IPS DF 19.7 (cell line): ENCODE results near the gene PEX26.
A peak's percentile ranks its signal among the peaks of the same experiment; 100 is the strongest.
"Not testable (repeated sequence)": the region's sequence is repeated elsewhere in the genome, so short reads cannot be mapped to it uniquely, and the experiment has no call there.

Experiments
- DNase-seq: peaks from one replicate; pipeline ENCODE4 v3.0.0-alpha.2; 2013; ENCODE audit warnings: low read depth, low spot score

Gene PEX26

DNA sequence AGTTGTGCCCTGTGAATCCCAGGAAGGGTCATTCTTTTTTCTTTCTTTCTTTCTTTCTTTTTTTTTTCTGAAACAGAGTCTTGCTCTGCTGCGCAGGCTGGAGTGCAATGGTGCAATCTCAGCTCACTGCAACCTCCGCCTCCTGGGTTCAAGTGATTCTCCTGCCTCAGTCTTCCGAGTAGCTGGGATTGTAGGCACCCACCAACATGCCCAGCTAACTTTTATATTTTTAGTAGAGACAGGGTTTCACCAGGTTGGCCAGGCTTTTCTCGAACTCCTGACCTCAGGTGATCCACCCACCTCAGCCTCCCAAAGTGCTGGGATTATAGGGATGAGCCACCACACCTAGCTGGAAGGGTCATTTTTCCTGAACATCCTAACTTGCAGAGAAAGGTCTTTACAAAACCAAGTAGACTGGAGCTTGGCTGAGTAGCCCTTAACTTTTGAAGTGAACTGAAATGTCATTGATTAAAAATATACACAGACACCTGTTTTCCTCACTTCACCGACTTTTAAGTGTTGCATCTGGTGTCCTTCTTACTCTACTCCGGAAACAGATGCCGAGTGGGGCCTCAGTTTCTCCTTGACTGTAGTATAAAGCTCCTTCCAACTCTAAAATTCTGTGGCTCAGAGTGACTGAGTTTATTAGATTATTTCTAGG is 6.4 kb upstream of the PEX26 start:
- DNase-seq: not testable (repeated sequence)

DNA sequence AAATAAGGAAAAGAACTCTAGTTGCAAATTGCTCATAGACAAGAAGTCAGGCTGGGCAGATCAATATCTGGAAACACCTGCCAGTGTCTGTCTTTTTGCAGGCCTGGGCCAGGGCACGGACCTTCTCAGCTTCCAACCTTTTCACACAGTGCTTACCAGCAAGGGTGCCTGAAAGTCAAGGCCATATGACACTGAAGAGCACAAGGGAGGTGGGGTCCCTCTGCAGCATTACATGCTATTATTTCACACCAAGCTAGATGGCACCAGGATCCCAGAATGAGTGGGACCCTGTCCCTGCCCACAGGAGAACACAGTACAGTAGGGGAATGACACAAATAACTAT is 5.9 kb upstream of the PEX26 start:
- no peak for DNase-seq

DNA sequence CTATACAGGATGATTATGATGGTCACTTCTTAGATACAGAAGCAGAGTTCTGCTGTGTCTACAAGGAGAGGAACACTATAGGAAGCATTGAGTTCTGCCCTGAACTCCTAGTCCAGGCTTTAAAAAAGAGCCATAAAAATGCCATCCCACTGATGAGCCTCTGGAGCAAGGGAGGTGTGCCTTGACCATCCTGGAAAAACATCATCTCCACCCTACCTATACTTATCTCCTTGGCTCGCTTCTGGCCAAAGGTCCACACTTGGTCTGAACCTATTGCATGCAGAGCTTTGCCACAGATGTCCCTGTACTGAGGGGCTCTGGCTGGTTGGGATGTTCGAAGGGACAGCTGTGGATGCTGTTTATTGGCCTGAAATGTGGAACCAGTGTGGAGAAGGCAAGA is 4.3 kb upstream of the PEX26 start:
- no peak for DNase-seq

DNA sequence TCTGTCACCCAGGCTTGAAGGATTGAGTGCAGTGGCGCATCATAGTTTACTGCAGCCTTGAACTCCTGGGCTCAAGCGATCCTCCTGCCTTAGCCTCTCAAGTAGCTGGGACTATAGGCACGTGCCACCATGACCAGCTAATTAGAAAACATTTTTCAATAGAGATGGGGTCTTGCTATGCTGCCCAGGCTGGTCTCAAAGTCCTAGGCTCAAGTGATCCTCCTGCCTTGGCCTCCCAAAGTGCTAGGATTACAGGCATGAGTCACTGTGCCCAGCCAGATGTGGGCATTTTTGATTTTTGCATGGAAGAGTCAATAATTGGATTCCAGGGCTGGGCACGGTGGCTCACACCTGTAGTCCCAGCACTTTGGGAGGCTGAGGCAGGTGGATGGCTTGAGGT is 3.9 kb upstream of the PEX26 start:
- DNase-seq: not testable (repeated sequence)

DNA sequence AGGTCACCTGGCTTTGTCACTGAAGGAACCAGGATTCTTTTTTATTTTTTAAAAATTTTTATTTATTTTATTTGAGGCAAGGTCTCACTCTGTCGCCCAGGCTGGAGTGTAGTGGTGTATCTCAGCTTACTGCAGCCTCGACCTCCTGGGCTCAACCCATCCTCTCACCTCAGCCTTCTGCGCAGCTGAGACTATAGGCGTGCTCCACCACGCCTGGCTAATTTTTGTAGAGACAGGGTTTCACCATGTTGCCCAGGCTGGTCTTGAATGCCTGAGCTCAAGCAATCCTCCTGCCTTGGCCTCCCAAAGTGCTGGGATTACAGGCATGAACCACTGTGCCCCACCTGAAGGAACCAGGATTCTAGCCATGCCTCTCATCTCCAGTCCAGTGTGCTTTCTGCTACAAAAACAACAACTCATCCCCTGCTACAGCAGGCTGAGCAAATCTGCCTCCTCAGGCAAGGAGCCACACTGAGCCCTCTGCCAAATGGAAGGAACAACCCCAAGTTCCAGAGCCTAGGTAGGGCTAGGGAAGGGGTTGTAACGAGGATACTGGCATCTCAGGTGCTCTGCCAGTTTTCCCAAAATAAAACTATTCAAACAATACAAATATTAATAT is 2.6 kb upstream of the PEX26 start:
- no peak for DNase-seq

DNA sequence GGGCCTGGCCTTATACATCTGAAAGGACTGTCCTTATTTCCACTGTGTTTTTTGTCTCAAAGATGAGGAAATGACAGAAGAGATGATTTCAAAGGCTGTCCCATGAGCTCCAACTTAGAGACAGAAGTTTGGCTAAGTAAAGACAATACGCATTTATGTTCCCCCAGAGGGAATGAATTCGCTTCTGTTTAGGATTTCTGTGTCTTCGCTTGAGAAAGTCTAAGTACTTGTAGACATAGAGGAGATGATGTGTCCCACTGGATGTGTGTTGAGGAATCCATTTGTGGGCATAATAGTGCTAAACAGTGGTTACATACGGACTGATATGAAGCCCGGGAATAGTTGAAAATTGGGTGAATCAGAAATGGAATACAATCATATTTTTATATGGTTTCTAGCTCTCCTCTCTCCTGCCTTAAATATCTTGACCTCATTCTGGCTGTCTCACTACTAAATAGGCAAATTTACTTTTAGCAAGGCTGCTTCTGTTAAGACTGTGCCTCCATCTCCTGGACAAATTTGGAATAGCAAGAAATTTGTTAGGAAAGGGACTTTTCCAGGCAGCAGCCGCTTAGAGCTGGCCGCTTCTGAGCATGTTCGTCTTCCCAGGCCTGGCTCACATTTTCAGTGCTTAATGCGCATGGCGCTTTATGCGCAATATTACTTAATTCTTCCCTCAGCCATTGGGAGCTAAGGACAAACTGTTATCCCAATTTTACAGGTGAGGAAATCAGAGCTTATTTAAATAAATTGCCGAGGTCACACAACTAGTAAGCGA is 1.9 kb upstream of the PEX26 start:
- DNase-seq: peak; percentile 35

DNA sequence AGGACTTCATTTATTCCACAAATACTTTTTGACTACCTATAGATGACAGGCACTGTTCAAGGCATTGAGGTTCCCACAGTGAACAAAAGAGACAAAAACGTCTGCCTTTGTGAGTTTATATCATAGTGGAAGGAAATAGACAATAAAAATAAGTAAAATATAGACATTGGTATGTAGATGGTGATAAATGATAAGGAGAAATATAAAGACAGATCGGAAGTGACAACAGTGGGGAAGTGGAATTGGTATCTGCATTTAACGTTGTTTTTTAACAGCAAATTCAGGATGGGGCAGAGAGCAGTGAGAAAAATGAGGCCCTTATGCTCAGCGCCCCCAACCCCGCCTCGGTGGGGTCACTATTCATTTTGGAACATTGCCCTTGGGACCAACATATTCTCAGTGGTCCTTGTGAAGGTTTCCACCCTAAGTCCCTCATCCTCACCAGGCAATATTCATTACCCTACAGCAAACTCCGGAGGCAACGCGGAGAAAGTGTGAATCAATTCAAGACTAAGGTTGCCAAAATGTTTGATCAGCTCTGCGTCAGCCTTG is 627 bp upstream of the PEX26 start:
- no peak for DNase-seq

DNA sequence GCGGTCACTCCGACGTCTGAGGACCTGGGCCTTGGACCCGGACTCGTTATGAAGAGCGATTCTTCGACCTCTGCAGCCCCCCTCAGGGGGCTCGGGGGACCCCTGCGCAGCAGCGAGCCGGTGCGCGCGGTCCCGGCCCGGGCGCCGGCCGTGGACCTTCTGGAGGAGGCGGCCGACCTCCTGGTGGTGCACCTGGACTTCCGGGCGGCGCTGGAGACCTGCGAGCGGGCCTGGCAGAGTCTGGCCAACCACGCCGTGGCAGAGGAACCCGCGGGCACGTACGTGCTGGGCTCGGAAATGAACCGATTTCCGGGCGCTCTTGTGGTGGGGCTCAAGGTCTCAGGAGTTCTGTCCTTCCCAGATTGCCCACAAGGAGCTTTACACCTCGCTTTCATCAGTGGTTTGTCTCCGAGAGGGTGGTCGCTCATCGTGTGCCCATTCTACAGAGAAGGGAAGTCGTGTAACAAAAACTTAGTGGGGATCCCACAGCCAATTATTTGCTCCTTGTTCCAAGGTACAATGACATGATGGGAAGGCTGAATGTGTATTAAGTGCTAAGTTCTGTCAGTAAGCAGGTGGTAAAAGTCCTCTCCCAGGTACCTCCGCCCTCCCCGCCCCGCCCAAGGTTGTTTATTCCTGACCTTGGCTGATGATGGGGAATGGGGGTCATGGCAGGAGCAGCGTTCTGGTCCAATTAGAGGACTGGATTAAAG is 695 bp downstream of the PEX26 start:
- DNase-seq: no peak

DNA sequence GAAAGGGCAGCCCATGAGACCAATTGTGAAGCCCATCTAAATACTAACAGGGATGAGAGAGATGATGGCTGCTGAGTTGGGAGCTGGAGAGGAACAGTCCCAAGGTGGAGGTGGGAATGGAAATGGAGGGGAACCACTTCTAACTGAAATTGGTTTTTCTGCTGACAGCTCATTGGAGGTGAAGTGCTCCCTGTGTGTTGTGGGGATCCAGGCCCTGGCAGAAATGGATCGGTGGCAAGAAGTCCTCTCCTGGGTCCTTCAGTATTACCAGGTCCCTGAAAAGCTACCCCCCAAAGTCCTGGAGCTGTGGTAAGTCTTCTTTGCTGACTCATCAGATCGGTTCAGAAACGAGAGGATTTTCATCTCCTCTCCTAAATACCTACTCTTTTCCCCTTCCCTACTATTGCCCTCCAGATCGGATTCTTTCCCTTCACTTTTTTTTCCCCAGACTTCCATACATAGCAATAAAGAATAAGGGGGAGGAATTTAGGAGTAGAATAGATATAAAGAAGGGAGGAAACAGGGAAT is 2.0 kb downstream of the PEX26 start:
- no peak for DNase-seq

DNA sequence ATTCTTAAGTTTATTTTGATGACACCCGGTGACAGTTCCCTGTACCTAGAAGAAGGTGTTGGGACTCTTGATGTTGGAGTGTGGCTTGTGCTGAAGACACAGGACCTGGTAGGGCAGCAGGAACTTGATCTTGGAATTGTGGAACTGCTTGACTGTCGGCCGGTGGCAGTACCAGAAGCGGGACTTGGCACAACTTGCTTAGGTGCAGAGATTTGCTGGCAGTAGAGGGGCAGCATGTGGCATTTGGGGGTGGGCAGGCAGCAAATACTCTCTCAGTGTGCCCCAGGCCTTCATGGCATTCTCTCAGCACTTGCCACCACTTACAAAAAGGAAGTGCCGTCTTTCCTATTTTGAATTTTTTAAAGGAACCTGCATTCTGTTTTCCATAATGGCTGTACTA is 3.6 kb downstream of the PEX26 start:
- DNase-seq: no peak

DNA sequence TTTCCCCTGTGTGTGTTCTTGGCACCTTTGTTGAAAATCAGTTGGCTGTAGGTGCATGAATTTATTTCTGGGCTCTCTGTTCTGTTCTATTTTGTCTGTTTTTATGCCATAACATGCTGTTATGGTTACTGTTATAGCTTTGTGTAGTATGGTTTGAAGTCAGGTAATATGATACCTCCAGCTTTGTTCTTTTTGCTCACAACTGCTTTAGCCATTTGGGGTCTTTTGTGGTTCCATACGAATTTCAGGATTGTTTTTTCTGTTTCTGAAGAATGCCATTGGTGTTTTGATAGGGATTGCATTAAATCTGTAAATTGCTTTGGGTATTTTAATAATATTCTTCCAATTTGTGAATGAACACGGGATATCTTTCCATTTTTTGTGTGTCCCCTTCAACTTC is 4.7 kb downstream of the PEX26 start:
- no peak for DNase-seq

DNA sequence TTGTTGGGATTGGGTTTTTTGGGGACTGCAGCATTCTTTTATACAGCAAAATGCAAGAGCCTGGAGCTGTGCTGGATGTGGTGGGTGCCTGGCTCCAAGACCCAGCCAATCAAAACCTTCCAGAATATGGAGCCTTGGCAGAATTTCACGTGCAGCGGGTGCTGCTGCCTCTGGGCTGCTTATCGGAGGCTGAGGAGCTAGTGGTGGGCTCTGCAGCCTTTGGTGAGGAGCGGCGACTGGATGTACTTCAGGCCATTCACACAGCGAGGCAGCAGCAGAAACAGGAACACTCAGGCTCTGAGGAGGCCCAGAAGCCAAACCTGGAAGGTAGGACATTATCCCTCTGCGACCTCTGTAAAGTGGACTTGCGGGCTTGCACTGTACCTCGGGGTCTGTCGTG is 5.6 kb downstream of the PEX26 start:
- no peak for DNase-seq

DNA sequence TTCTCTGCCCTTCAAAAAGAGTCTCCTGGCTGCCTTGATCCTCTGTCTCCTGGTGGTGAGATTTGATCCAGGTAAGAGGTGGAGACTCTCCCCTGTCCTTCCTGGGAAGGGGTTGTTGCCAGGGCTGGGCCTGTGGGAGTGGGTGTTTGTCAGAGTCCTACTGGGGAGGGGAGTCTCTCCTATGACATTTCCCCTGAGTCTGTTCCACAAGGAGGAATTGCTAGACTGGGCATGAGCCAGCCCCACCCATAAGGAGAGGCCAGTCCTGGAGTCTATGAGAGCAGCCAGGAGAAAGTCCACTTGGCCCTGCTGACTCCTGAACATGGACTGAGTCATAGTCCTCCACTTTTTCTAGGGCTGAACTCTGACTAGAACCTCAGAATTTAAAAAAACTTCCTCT is 7.4 kb downstream of the PEX26 start:
- DNase-seq: no peak

DNA sequence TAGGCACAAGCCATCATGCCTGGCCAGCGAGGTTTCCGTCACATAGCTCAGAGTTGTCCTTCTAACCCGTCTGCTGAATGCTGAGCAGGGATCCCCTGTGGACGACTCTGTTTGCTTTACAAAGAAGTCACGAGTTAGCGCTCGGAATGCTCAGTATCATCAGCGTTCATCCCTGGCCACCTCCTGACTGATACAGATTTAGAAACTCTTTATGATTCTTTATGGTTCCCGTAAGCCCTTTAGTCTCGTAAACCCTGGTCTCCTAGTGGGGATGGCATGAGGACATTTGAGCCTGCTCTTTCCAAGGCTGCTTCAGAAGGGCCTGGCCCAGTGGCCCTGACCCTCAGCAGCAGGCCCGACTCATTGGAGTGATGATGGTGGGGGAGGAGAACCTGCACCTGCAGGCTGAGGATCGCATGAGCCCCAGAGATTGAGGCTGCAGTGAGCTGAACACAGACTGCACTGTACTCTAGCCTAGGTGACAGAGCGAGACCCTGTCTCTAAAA is 9.6 kb downstream of the PEX26 start:
- no peak for DNase-seq

DNA sequence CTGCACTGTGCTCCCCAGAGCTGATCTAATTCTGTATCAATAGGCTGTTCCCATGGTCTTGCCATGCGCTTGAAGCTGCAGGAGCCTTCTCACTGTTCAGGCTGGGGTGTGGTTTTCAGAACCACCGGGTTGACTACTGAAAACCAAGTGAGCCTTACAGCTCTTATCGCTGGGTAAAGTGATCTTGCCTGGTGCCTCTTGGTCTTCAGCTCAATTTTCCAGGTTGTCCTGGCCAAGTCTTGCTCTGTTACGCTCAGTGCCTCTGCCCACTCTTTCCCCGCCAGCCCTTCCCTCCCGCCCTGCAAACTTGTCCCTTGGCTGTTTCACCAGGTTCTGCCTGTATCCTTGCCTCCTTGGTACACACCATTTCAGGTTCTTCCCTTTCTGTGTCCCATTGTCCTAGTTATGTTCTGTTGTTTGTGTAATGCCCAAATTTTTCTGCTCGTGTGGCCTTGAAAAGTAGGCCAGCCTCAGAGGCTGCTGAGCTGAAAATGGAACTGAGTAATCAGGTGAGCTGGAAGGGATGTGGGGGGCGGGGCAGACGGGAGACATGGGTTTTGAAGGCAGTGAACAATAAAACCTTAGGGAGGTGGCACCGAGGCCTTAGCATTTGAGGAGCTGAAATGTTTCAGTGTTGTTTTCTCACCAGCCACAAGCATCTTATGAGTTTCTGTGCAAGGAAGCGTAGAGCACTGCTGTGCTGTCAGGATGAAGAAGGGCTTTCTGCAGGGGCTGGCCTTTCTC is 11.2 kb downstream of the PEX26 start:
- DNase-seq: no peak

DNA sequence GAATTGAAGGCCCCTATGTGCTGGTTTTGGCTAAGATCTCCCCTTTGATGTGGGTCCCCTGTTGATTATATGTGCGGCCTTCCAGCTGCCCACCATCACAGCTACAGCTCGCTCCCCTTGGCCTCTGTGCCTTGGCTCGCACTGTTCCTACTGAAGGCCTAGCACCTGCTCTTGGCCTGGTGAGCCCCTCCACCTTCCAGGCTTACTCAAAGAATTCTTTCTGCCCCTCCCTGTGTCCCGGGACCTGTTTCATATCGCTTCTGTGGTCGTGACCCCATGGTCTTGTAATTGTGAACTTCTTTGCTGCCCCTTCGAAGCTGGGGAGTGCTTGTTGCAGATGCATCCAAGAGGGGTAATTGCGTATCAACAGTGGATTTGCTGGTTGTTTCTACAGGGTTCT is 12.5 kb downstream of the PEX26 start:
- DNase-seq: no peak

DNA sequence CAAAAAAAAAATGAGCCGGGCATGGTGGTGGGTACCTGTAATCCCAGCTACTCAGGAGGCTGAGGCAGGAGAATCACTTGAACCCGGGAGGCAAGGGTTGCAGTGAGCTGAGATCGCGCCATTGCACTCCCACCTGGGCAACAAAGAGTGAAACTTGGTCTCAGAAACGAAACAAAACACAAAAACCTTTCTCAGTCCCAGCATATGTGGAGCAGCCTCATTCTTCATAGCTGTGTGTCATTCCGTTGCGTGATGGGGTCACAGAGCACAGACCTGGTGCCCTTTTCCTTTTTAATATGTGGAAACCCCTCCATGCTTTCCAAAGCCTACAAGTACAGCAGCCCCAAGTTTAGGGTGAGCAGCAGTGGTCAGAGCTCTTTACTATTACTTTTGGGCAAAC is 13.7 kb downstream of the PEX26 start:
- no peak for DNase-seq

DNA sequence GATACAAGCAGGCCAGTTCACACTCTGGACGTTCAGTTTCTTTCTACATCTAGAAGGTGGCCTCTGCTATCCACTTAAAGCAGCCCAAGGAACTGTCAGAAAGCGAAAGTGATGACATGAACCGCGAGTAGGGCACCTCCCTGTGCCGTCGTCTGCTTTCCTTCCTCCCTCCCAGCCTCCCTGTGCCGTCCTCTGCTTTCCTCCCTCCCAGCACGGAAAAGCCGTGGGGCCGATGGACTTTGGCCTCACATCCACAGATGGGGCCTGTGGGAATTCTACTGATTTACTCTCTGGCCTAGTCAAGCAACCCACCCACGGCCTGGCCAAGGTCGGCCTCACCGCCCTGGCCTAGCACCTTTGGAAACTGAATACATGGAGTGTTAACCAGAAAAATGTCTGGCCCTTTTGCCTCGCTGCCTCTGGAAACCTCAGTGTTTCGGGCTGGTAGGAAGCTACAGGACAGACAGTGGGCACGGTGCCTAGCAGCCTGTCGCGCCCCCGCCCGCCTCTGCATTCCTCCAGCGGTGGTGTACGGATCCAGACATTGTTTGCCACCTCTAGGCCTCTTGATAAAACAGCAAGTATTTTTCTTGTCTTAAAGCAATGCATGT is 14.2 kb downstream of the PEX26 start:
- no peak for DNase-seq

DNA sequence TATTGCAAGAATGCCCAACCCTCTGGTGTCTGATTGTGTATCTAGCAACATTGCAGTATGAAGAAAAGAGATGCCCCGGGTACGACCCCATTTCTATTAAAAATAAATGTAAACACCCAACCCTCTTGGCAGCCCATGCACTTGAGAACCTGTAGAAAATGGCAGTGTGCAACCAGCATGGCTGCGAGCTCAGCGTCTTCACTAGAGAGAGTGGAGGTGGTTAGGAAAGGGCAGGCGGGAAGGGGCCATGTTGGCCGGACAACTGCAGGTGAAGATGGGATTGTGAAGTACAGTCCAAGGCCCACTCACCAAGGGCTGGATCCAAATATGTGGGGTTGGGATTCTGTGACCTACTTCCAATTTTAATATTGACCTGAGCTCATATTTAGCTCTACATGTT is 15.9 kb downstream of the PEX26 start:
- no peak for DNase-seq

DNA sequence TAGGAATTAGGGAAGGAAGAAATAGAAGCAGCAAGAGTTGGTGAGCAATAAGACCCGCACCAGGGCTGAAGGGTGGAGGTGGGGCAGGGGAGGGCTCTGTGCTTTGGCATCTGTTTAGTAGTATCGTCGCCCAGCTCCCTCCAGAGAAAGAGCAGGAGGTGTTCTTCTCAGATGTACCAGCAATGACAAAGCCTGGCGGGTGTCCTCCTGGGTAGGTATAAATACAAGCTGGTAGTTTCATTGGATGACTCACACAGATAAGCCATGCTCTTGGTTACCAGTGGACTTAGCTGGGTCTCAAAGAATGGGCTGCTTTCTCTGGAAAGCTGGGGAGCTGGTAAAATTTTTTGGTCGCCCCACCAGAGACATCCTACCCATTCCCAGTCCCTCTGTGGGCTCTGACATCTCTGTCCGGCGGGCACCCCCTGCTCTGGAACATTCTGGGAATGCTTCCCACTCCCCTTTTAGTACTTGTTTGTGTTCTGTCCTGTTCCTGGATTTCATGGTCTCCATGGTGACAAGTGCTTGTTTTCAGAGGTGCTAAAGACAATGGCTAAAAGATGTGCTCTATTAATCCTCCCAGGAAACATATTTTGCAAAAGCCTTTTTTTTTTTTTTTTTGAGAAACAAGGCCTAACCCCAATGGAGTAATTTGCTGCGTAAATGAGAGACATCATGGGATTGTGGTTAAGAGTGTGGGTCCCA is 17.5 kb downstream of the PEX26 start:
- no peak for DNase-seq
